Pericardium fibroblast (primary cell): ENCODE data around the gene C2orf42. TPM values are rescaled to one million over a fixed set of nuclear protein-coding genes. Genes with fewer than 3 reads are reported as not detected.

Experiments used
- total RNA-seq: library from RNA; depleted of rRNA; stranded (reverse); fragments of >200 nt; gene quantifications from 2 replicates; pipeline ENCODE4 v1.2.3, GENCODE V29; 2015

C2orf42 gene
- total RNA-seq: 11.1 and 19.0 TPM in 2 replicates

GRCh38 chr2:70190418-70191243 lies at the start of gene C2orf42:
Gene C2orf42 (minus strand): TSS chr2:70191019. CDS start chr2:70181985, 9,034 bp downstream.

Other genes with a start within 250 kb of the C2orf42 start
- 0.70 and 0.77 TPM in 2 replicates for gene ASPRV1, start 229.4 kb downstream of the C2orf42 start, total RNA-seq
- 78.4 and 78.8 TPM in 2 replicates for gene PCBP1, start 103.5 kb downstream of the C2orf42 start, total RNA-seq
- 19.3 and 34.6 TPM in 2 replicates for gene TIA1, start 57.6 kb upstream of the C2orf42 start, total RNA-seq
- gene PCYOX1, start 67.1 kb upstream of the C2orf42 start, total RNA-seq: 87.9 and 94.3 TPM in 2 replicates
- gene SNRPG, start 102.7 kb upstream of the C2orf42 start, total RNA-seq: 70.2 and 77.4 TPM in 2 replicates
- 16.9 and 25.8 TPM in 2 replicates for gene FAM136A, start 111.0 kb upstream of the C2orf42 start, total RNA-seq